Activated T-cell treated with anti-CD3 and anti-CD28 coated beads, Interleukin-2, amount 50 U/mL, for 24 hours (primary cell): Measurements from ENCODE around the gene PTPN11.

Source experiments
- DNase-seq: peaks from one replicate; pipeline ENCODE4 v3.0.0-alpha.2; 2020
- H3K27ac Mint-ChIP-seq: 2 replicates; pipeline ENCODE4 v1.8.0; 2020; ENCODE audit warnings: mild to moderate bottlenecking, mixed read lengths
- H3K27me3 Mint-ChIP-seq: 2 replicates; pipeline ENCODE4 v1.8.0; 2020; ENCODE audit warnings: mixed read lengths
- H3K36me3 Mint-ChIP-seq: 2 replicates; pipeline ENCODE4 v1.8.0; 2020; ENCODE audit warnings: low read depth, mixed read lengths
- H3K4me1 Mint-ChIP-seq: 2 replicates; pipeline ENCODE4 v1.8.0; 2020; ENCODE audit warnings: low read depth, mixed read lengths
- H3K4me3 Mint-ChIP-seq: 2 replicates; pipeline ENCODE4 v1.8.0; 2020; ENCODE audit warnings: mild to moderate bottlenecking, moderate library complexity, mixed read lengths
- H3K9me3 Mint-ChIP-seq: 2 replicates; pipeline ENCODE4 v1.8.0; 2020; ENCODE audit warnings: mixed read lengths

Gene PTPN11

GRCh38 chr12:112546339-112546738 lies 127.6 kb downstream of the PTPN11 start:
- H3K36me3 Mint-ChIP-seq = no peaks in the 10 kb centered on the region
- H3K27ac Mint-ChIP-seq = no peak overlapping the region
- H3K9me3 Mint-ChIP-seq = no peaks in the 10 kb centered on the region
- no peaks in the 10 kb centered on the region for H3K4me1 Mint-ChIP-seq
- H3K27me3 Mint-ChIP-seq = peaks cover 52% of the 10 kb centered on the region
- DNase-seq = no peak
- no peak overlapping the region for H3K4me3 Mint-ChIP-seq

- DNase-seq = no peak
- no peaks in the 10 kb centered on the region for H3K9me3 Mint-ChIP-seq
- H3K4me3 Mint-ChIP-seq = no peak overlapping the region
- H3K27ac Mint-ChIP-seq = no peak overlapping the region
- H3K27me3 Mint-ChIP-seq = peaks cover 51% of the 10 kb centered on the region
- H3K36me3 Mint-ChIP-seq = no peaks in the 10 kb centered on the region
- H3K4me1 Mint-ChIP-seq = no peaks in the 10 kb centered on the region
These were observed 128.2 kb downstream of the PTPN11 start for GRCh38 chr12:112546996-112547395.

DNA sequence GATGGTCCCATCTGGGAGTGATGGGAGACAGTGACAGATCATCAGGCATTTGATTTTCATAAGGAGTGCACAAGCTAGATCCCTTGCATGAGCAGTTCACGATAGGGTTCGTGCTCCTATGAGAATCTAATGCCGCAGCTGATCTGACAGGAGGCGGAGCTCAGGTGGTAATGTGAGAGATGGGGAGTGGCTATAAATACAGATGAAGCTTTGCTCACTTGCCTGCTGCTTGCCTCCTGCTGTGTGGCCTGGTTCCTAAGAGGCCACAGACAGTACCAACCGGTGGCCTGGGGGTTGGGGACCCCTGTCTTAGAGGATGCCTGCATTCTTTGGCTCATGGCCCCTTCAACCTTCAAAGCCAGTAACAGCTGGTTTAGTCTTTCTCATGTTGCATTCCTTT lies 130.3 kb downstream of the PTPN11 start:
- Mint-ChIP-seq H3K9me3 (no peaks in the 10 kb centered on the region), H3K36me3 (no peaks in the 10 kb centered on the region), H3K27ac (no peak overlapping the region), H3K4me1 (no peaks in the 10 kb centered on the region), H3K27me3 (peaks cover 56% of the 10 kb centered on the region), H3K4me3 (no peak overlapping the region)
- no peak for DNase-seq

- no peak for DNase-seq
- no peaks in the 10 kb centered on the region for H3K36me3 Mint-ChIP-seq
- no peaks in the 10 kb centered on the region for H3K9me3 Mint-ChIP-seq
- no peak overlapping the region for H3K27ac Mint-ChIP-seq
- H3K27me3 Mint-ChIP-seq = peaks cover 36% of the 10 kb centered on the region
- H3K4me3 Mint-ChIP-seq = no peak overlapping the region
- H3K4me1 Mint-ChIP-seq = no peaks in the 10 kb centered on the region
These were observed 132.9 kb downstream of the PTPN11 start for GRCh38 chr12:112551681-112552080.

- H3K27ac Mint-ChIP-seq = no peak overlapping the region
- H3K27me3 Mint-ChIP-seq = peaks cover 19% of the 10 kb centered on the region
- no peak for DNase-seq
- no peaks in the 10 kb centered on the region for H3K9me3 Mint-ChIP-seq
- H3K4me3 Mint-ChIP-seq = no peak overlapping the region
- no peaks in the 10 kb centered on the region for H3K36me3 Mint-ChIP-seq
- H3K4me1 Mint-ChIP-seq = no peaks in the 10 kb centered on the region
These were observed 137.0 kb downstream of the PTPN11 start for GRCh38 chr12:112555621-112556233.

DNA sequence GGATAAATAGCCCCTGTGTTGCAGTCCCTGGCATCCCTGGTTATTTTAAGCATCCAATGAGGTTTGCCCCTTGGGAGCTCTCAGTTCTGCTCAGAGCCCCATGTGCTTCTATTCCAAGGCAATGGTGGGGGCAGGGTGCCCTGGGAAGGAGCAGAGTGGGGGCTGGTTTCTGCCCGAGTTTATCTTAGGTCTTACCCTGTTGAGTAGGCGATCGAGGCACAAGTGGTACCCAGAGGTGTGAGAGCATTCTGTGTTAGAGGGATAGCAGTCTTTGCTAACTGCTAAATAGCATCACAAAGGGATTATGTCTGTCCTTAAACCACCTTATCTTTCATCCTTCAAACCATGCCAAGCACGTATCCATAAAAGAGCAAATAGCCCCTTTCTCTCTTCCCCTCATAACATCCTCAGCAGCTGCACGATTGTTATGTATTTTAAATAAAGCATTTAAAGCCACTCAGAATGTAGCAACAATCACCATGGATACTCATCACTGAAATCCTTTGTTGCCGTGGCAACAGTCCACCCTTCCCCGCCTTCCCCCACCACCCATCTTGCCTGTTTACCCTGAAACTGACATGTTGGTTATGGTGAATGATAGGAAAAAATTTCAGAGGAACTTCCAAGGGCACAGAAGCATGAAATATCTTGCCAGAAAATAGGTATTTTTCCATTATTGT lies 139.3 kb downstream of the PTPN11 start:
- Mint-ChIP-seq H3K27ac (no peak overlapping the region), H3K36me3 (no peaks in the 10 kb centered on the region), H3K4me3 (no peak overlapping the region), H3K27me3 (peaks cover 7% of the 10 kb centered on the region), H3K4me1 (no peaks in the 10 kb centered on the region), H3K9me3 (no peaks in the 10 kb centered on the region)
- DNase-seq = no peak
